ENCODE measurements around the gene COMMD10. TPM values are rescaled to one million over a fixed set of nuclear protein-coding genes. Genes with fewer than 3 reads are reported as not detected.

Gene COMMD10
- total RNA-seq, 1 donor from 2014 or later: 23.3 TPM

DNA sequence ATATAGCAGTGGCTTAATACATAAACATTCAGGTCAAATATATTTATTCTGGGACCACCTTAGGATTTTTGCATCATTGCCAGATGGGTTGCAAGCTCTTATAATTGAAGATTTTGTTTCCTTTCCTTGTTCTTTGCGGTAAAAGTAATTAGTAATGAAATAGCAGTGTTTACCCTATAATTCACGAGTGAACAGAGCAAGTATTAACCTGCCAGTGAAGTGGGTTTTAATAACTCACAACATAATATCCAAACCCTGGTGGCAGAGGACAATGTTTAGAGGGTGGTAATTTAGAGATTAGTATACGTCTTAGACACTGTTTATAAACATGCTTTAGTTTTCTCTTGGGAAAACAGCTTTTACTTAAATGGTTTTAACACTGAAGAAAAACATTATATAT, 40.8 kb upstream of the COMMD10 start:
- Mint-ChIP-seq H3K4me3 (no peak overlapping the region), H3K9me3 (no peaks in the 10 kb centered on the region), H3K27ac (no peak overlapping the region), H3K4me1 (peaks cover 5% of the 10 kb centered on the region), H3K36me3 (no peaks in the 10 kb centered on the region), H3K27me3 (ENCODE audit: low read depth) (peaks cover 9% of the 10 kb centered on the region)
- no peak for DNase-seq (ENCODE audit: low spot score in 2 of 2, unreplicated experiment in 2 of 2)
- no peak for TF ChIP-seq CTCF (IDR thresholded peaks at IDR 0.05; ENCODE audit: unreplicated experiment)

DNA sequence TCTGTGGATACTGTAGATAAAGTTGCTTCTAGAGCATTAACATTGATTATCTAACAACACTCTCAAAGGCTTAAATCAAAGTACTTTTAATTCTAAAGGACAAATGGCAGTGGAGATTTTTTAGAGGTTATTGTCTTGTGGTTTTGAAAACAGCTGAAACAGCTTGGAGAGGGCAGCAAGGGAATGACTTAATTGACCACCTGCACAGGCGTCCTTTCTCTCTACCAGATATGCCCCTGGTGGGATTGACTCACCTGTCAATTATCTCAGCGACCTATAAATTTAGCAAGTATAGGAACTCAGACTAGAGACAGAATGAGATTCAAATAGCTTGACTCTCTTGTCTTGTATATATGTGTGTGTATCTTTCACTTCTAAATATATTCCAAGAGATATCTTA, 39.0 kb upstream of the COMMD10 start:
- Mint-ChIP-seq H3K4me3 (no peak overlapping the region), H3K9me3 (no peaks in the 10 kb centered on the region), H3K4me1 (peaks cover 5% of the 10 kb centered on the region), H3K27ac (no peak overlapping the region), H3K27me3 (ENCODE audit: low read depth) (peaks cover 9% of the 10 kb centered on the region), H3K36me3 (no peaks in the 10 kb centered on the region)
- no peak for TF ChIP-seq CTCF (IDR thresholded peaks at IDR 0.05; ENCODE audit: unreplicated experiment)
- no peak for DNase-seq (ENCODE audit: low spot score in 2 of 2, unreplicated experiment in 2 of 2)

GRCh38 chr5:116046261-116046660, 38.6 kb upstream of the COMMD10 start:
- Mint-ChIP-seq H3K27ac (no peak overlapping the region), H3K9me3 (no peaks in the 10 kb centered on the region), H3K27me3 (ENCODE audit: low read depth) (peaks cover 9% of the 10 kb centered on the region), H3K4me3 (no peak overlapping the region), H3K36me3 (no peaks in the 10 kb centered on the region), H3K4me1 (peaks cover 5% of the 10 kb centered on the region)
- no peak for TF ChIP-seq CTCF (IDR thresholded peaks at IDR 0.05; ENCODE audit: unreplicated experiment)
- no peak for DNase-seq (ENCODE audit: low spot score in 2 of 2, unreplicated experiment in 2 of 2)

DNA sequence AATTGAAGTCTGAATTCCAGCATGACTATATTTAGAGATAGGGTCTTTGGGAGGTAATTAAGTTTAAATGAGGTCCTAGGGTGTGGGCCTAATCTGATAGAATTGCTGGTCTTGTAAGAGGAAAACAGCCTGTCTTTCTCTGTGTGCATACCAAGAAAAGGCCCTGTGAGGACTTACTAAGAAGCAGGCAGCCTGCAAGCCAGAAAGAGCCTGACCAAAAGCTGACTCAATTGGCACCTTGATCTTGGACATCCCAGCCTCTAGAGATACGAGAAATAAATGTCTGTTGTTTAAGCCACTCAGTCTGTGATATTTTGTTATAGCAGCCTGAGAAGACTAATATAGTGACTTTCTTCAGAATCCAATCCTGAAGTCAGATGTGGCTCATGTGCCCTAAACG, 38.0 kb upstream of the COMMD10 start:
- Mint-ChIP-seq H3K27me3 (ENCODE audit: low read depth) (peaks cover 9% of the 10 kb centered on the region), H3K27ac (no peak overlapping the region)

GRCh38 chr5:116058346-116058936, 26.4 kb upstream of the COMMD10 start:
- H3K4me1 Mint-ChIP-seq: no peaks in the 10 kb centered on the region
- H3K4me3 Mint-ChIP-seq: no peak overlapping the region
- H3K9me3 Mint-ChIP-seq: peaks cover 5% of the 10 kb centered on the region
- DNase-seq (ENCODE audit: low spot score in 2 of 2, unreplicated experiment in 2 of 2): no peak
- H3K27me3 Mint-ChIP-seq (ENCODE audit: low read depth): peaks cover 27% of the 10 kb centered on the region
- H3K27ac Mint-ChIP-seq: no peak overlapping the region
- H3K36me3 Mint-ChIP-seq: no peaks in the 10 kb centered on the region
- TF ChIP-seq CTCF (IDR thresholded peaks at IDR 0.05; ENCODE audit: unreplicated experiment): no peak

More for the DNA sequence above, 38.0 kb upstream of the COMMD10 start:
- H3K36me3 Mint-ChIP-seq: no peaks in the 10 kb centered on the region
- no peak for TF ChIP-seq CTCF (IDR thresholded peaks at IDR 0.05; ENCODE audit: unreplicated experiment)
- H3K4me1 Mint-ChIP-seq: peaks cover 5% of the 10 kb centered on the region
- no peak for DNase-seq (ENCODE audit: low spot score in 2 of 2, unreplicated experiment in 2 of 2)
- no peaks in the 10 kb centered on the region for H3K9me3 Mint-ChIP-seq
- H3K4me3 Mint-ChIP-seq: no peak overlapping the region

- H3K4me1 Mint-ChIP-seq: no peaks in the 10 kb centered on the region
- H3K27ac Mint-ChIP-seq: no peak overlapping the region
- DNase-seq (ENCODE audit: low spot score in 2 of 2, unreplicated experiment in 2 of 2): no peak
- TF ChIP-seq CTCF (IDR thresholded peaks at IDR 0.05; ENCODE audit: unreplicated experiment): no peak
- H3K4me3 Mint-ChIP-seq: no peak overlapping the region
- no peaks in the 10 kb centered on the region for H3K36me3 Mint-ChIP-seq
- H3K9me3 Mint-ChIP-seq: no peaks in the 10 kb centered on the region
- peaks cover 34% of the 10 kb centered on the region for H3K27me3 Mint-ChIP-seq (ENCODE audit: low read depth)
These were observed 22.5 kb upstream of the COMMD10 start for GRCh38 chr5:116062352-116062751.

Measured in mesothelial cell of epicardium (in vitro differentiated cells).